Astrocyte (in vitro differentiated cells and primary cell): ENCODE results near the gene ZDHHC14. TPM values are rescaled to one million over a fixed set of nuclear protein-coding genes. Genes with fewer than 3 reads are reported as not detected.

Experiments used
- DNase-seq: peaks from one replicate; pipeline ENCODE4 v3.0.0-alpha.2; 2010; ENCODE audit warnings: low read depth
- FAIRE-seq: peaks from 2 replicates; lab custom pipeline; 2011; peaks lifted over from hg19 to GRCh38; lab: Jason Lieb, UNC
- H2AFZ ChIP-seq: 2 replicates; pipeline ENCODE4 v1.6.0; 2012; ENCODE audit warnings: low read depth, low read length, inconsistent platforms
- H3K27ac ChIP-seq: 2 replicates; pipeline ENCODE4 v1.5.1; 2011; ENCODE audit warnings: low read depth, low read length, inconsistent platforms
- H3K27me3 ChIP-seq: 2 replicates; pipeline ENCODE4 v1.6.0; 2011; ENCODE audit warnings: low read length, inconsistent platforms; ENCODE audit not compliant: insufficient read depth
- H3K36me3 ChIP-seq: 2 replicates; pipeline ENCODE4 v1.5.1; 2011; ENCODE audit warnings: low read length, inconsistent platforms; ENCODE audit not compliant: insufficient read depth
- H3K4me1 ChIP-seq: 2 replicates; pipeline ENCODE4 v1.5.1; 2011; ENCODE audit warnings: low read length, inconsistent platforms; ENCODE audit not compliant: insufficient read depth
- H3K4me2 ChIP-seq: 2 replicates; pipeline ENCODE4 v1.6.0; 2012; ENCODE audit warnings: low read length, inconsistent platforms
- H3K4me3 ChIP-seq: 2 replicates; pipeline ENCODE4 v1.5.1; 2011; ENCODE audit warnings: low read depth, mild to moderate bottlenecking, low read length, inconsistent platforms; ENCODE audit not compliant: insufficient read depth
- H3K79me2 ChIP-seq: 2 replicates; pipeline ENCODE4 v1.6.0; 2012; ENCODE audit warnings: mild to moderate bottlenecking, low read length, inconsistent platforms; ENCODE audit not compliant: insufficient read depth
- H3K9ac ChIP-seq: 2 replicates; pipeline ENCODE4 v1.6.0; 2012; ENCODE audit warnings: mild to moderate bottlenecking, low read length, inconsistent platforms
- H3K9me3 ChIP-seq: 2 replicates; pipeline ENCODE4 v1.5.1; 2012; ENCODE audit warnings: low read depth, mild to moderate bottlenecking, low read length, inconsistent platforms; ENCODE audit not compliant: insufficient read depth
- H4K20me1 ChIP-seq: 2 replicates; pipeline ENCODE4 v1.6.0; 2012; ENCODE audit warnings: low read length, inconsistent platforms; ENCODE audit not compliant: insufficient read depth
- H3K27ac Mint-ChIP-seq: one replicate; pipeline ENCODE4 v1.8.0; 2021; ENCODE audit warnings: mild to moderate bottlenecking, mixed read lengths; ENCODE audit not compliant: unreplicated experiment
- H3K27me3 Mint-ChIP-seq: one replicate; pipeline ENCODE4 v1.8.0; 2021; ENCODE audit warnings: low read depth, mixed read lengths; ENCODE audit not compliant: unreplicated experiment
- H3K36me3 Mint-ChIP-seq: one replicate; pipeline ENCODE4 v1.8.0; 2021; ENCODE audit warnings: low read depth, mixed read lengths; ENCODE audit not compliant: unreplicated experiment
- H3K4me1 Mint-ChIP-seq: one replicate; pipeline ENCODE4 v1.8.0; 2021; ENCODE audit warnings: low read depth, mixed read lengths; ENCODE audit not compliant: unreplicated experiment
- H3K4me3 Mint-ChIP-seq: one replicate; pipeline ENCODE4 v1.8.0; 2021; ENCODE audit warnings: mild to moderate bottlenecking, moderate library complexity, mixed read lengths; ENCODE audit not compliant: unreplicated experiment
- H3K9me3 Mint-ChIP-seq: one replicate; pipeline ENCODE4 v1.8.0; 2021; ENCODE audit warnings: mild to moderate bottlenecking, mixed read lengths; ENCODE audit not compliant: unreplicated experiment
- CTCF ChIP-seq: IDR thresholded peaks from 2 replicates; pipeline ENCODE4 v1.5.1; 2011; ENCODE audit warnings: low read depth, mild to moderate bottlenecking, inconsistent platforms, low read length, moderate library complexity; ENCODE audit not compliant: insufficient read depth
- EZH2 ChIP-seq: IDR thresholded peaks from 2 replicates; pipeline ENCODE4 v1.6.1; 2012; ENCODE audit warnings: mild to moderate bottlenecking, low read length, inconsistent platforms; ENCODE audit not compliant: insufficient read depth
- total RNA-seq: library from RNA; stranded (reverse); gene quantifications from 2 replicates; pipeline ENCODE4 v1.2.1, GENCODE V29; 2021

Gene ZDHHC14
- total RNA-seq, 1 donor from 2014 or later = 7.2 TPM

DNA sequence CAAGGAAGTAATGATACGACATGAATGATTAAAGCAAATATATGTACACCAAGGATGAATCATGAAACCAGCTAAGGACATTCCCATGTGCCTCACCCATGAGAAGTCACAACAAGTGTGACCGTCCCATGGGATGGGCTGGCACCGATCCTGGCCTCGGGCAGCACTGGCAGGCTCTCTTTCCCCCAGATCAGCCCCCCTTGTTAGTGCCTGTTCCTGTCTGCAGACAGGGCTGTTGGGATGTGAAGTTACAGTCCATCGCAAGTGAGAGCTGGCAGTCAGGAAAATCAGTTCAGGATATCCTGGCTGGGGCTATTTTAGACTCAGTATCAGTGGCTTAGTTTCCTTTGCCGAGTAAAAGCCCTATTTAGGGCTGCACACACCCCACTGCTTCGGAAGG is 312.9 kb downstream of the ZDHHC14 start:
- no peaks in the 10 kb centered on the region for H3K4me1 ChIP-seq
- H3K79me2 ChIP-seq = no peaks in the 10 kb centered on the region
- H3K27ac ChIP-seq = no peak overlapping the region
- Mint-ChIP-seq H3K27ac (no peak overlapping the region), H3K36me3 (peaks cover 2% of the 10 kb centered on the region), H3K9me3 (peaks cover 12% of the 10 kb centered on the region), H3K4me1 (no peaks in the 10 kb centered on the region), H3K4me3 (no peak overlapping the region), H3K27me3 (peaks cover 64% of the 10 kb centered on the region)
- no peak overlapping the region for H2AFZ ChIP-seq
- no peaks in the 10 kb centered on the region for H4K20me1 ChIP-seq
- DNase-seq (no peak), FAIRE-seq (no peak)
- no peak for TF ChIP-seq EZH2
- no peak for TF ChIP-seq CTCF
- no peak overlapping the region for H3K9ac ChIP-seq
- H3K4me3 ChIP-seq = no peak overlapping the region
- H3K27me3 ChIP-seq = peaks cover 16% of the 10 kb centered on the region
- H3K4me2 ChIP-seq = no peak overlapping the region
- no peaks in the 10 kb centered on the region for H3K36me3 ChIP-seq
- H3K9me3 ChIP-seq = no peaks in the 10 kb centered on the region

DNA sequence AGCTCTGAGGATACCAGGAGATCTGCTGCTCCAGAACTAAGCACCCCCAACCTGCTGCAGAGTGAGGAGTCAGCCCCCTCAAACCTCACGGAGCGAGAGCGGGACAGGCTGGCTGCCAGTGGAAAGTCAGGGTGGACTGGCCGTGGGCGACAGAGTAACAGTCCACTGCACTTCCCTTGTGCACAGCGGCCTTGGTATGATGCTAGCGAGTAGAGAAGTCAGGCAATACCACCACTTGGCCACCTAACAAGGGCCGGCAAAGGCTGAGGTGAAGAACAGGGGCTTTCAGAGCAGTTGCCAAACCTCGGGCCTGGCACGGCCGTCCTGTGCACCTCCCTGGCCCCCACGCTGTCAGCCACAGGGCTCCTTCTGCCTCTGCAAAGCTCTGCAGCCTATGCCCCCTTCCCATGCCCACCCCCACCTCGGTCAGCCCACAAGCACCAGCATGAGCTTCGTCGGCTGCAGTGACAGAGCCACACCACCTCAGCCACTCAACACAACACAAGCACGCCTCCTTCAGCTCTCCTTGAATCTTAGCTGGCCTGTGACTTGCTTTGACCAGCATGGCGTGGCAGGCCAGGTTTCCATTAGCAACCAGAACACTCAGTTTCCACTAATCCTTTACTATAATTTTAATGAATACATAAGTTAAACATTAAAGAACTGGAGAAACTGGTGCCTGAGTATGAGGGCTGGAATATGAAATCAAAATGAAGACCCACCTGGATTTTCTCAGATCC is 314.5 kb downstream of the ZDHHC14 start:
- Histone ChIP-seq H3K36me3 (no peaks in the 10 kb centered on the region), H3K4me2 (no peak overlapping the region), H3K9me3 (no peaks in the 10 kb centered on the region), H3K27ac (no peak overlapping the region), H3K4me1 (no peaks in the 10 kb centered on the region), H2AFZ (no peak overlapping the region), H3K27me3 (peaks cover 10% of the 10 kb centered on the region), H4K20me1 (no peaks in the 10 kb centered on the region), H3K4me3 (no peak overlapping the region), H3K9ac (no peak overlapping the region), H3K79me2 (no peaks in the 10 kb centered on the region)
- Mint-ChIP-seq H3K27me3 (peaks cover 60% of the 10 kb centered on the region), H3K9me3 (peaks cover 10% of the 10 kb centered on the region), H3K36me3 (peaks cover 2% of the 10 kb centered on the region), H3K4me3 (no peak overlapping the region), H3K27ac (no peak overlapping the region), H3K4me1 (no peaks in the 10 kb centered on the region)
- FAIRE-seq = no peak
- TF ChIP-seq CTCF (no peak), EZH2 (no peak)
- no peak for DNase-seq
